HCT116 (cell line): ENCODE results near the gene HPGDS. TPM values are rescaled to one million over a fixed set of nuclear protein-coding genes. Genes with fewer than 3 reads are reported as not detected.

ENCODE experiments used
- ATAC-seq: fragments of 200-7000 bp; cut with Tn5 transposase; 2 replicates; pipeline ENCODE4 v1.9.1; 2020; ENCODE audit warnings: mild to moderate bottlenecking, moderate library complexity
- BruUV-seq: library from RNA; stranded (reverse); fragments of 400-500 nt; replicated peaks from 2 replicates; lab custom pipeline; 2021; lab: Mats Ljungman, UMichigan
- CTCF ChIA-PET: fragments of 300-600 bp; sonication (Branson Sonifier 250); formaldehyde crosslinking; loops from one replicate; lab custom pipeline; 2021; ENCODE audit warnings: antibody characterized with exemption; lab: Charles Lee
- POLR2A ChIA-PET: fragments of 300-600, 350-600 bp; sonication (Branson Sonifier 250); formaldehyde crosslinking; loops from one replicate; lab custom pipeline; 2021; ENCODE audit warnings: antibody characterized with exemption; lab: Charles Lee
- RAD21 ChIA-PET, 2 experiments: fragments of 300-600 bp; sonication (Branson Sonifier 250); formaldehyde crosslinking; loops; one replicate each; lab custom pipeline; 2023; ENCODE audit warnings: low total read pairs in 2 of 2; ENCODE audit not compliant: uncharacterized antibody in 2 of 2, unreplicated experiment in 2 of 2, low non-redundant PET in 1 of 2; lab: Charles Lee
- DNase-seq: peaks from one replicate; pipeline ENCODE4 v3.0.0-alpha.2; 2010; ENCODE audit warnings: low read depth, low spot score
- H2AFZ ChIP-seq: fragments of 200-600 bp; shearing (Covaris generic), sonication (generic); 2 replicates; pipeline ENCODE4 v1.6.1; 2017; ENCODE audit warnings: low read depth, mixed run types, mixed read lengths, antibody characterized with exemption, low read length; ENCODE audit not compliant: poor library complexity, severe bottlenecking
- H3K27ac ChIP-seq: 2 replicates; pipeline ENCODE4 v1.5.1; 2012; ENCODE audit warnings: low read depth, low read length
- H3K27me3 ChIP-seq: fragments of 200-600 bp; sonication (generic); 2 replicates; pipeline ENCODE4 v1.6.1; 2016; ENCODE audit warnings: mixed run types, low read length, mixed read lengths; ENCODE audit not compliant: insufficient read depth
- H3K36me3 ChIP-seq, 2 experiments: fragments of 200-500 bp in 1 of 2; fragments of 200-600 bp in 1 of 2; sonication (Bioruptor generic) in 1 of 2; sonication (generic) in 1 of 2; 2 replicates each; pipeline versions ENCODE4 v1.5.1 to v1.6.1; 2014 to 2016; ENCODE audit warnings: low read length in 2 of 2, inconsistent platforms in 1 of 2, mixed read lengths in 1 of 2, mixed run types in 1 of 2; ENCODE audit not compliant: insufficient read depth in 2 of 2, control insufficient read depth in 1 of 2
- H3K4me1 ChIP-seq, 2 experiments: fragments of 200-600 bp in 1 of 2; sonication (generic) in 1 of 2; 2 replicates each; pipeline versions ENCODE4 v1.5.1 to v1.6.1; 2012 to 2017; ENCODE audit warnings: low read length in 2 of 2, inconsistent platforms in 1 of 2, mild to moderate bottlenecking in 1 of 2, mixed read lengths in 1 of 2, mixed run types in 1 of 2, moderate library complexity in 1 of 2; ENCODE audit not compliant: insufficient read depth in 2 of 2, control insufficient read depth in 1 of 2
- H3K4me2 ChIP-seq: fragments of 200-600 bp; sonication (generic); 2 replicates; pipeline ENCODE4 v1.6.1; 2017; ENCODE audit warnings: mixed run types, low read length, mixed read lengths
- H3K4me3 ChIP-seq, 2 experiments: fragments of 200-600 bp in 1 of 2; sonication (generic) in 1 of 2; replicated peaks in 1 of 2; 2 replicates each; pipeline ENCODE4 v1.5.1; 2011 to 2016; ENCODE audit warnings: low read length in 2 of 2, control low read depth in 1 of 2, low read depth in 1 of 2, mild to moderate bottlenecking in 1 of 2, mixed read lengths in 1 of 2, mixed run types in 1 of 2
- H3K79me2 ChIP-seq: fragments of 200-600 bp; sonication (generic); 2 replicates; pipeline ENCODE4 v1.6.1; 2017; ENCODE audit warnings: mild to moderate bottlenecking, mixed run types, low read length, moderate library complexity, mixed read lengths; ENCODE audit not compliant: insufficient read depth
- H3K9ac ChIP-seq: fragments of 200-600 bp; sonication (generic); 2 replicates; pipeline ENCODE4 v1.6.1; 2016; ENCODE audit warnings: low read length, mixed read lengths
- H3K9me2 ChIP-seq: fragments of 200-600 bp; sonication (generic), shearing (Covaris generic); 2 replicates; pipeline ENCODE4 v1.6.1; 2017; ENCODE audit warnings: mixed run types, mild to moderate bottlenecking, moderate library complexity; ENCODE audit not compliant: insufficient read depth
- H3K9me3 ChIP-seq, 2 experiments: fragments of 200-500 bp in 1 of 2; fragments of 200-600 bp in 1 of 2; sonication (Bioruptor generic) in 1 of 2; sonication (generic) in 1 of 2; 2 replicates each; pipeline ENCODE4 v1.6.1; 2014 to 2017; ENCODE audit warnings: low read length in 2 of 2, mixed read lengths in 2 of 2, inconsistent platforms in 1 of 2, low read depth in 1 of 2, mild to moderate bottlenecking in 1 of 2, mixed run types in 1 of 2, moderate library complexity in 1 of 2; ENCODE audit not compliant: control insufficient read depth in 1 of 2, insufficient read depth in 1 of 2
- H4K20me1 ChIP-seq: fragments of 200-600 bp; sonication (generic), shearing (Covaris generic); 2 replicates; pipeline ENCODE4 v1.6.1; 2017; ENCODE audit warnings: mixed run types, mild to moderate bottlenecking, moderate library complexity; ENCODE audit not compliant: insufficient read depth
- EGR1 ChIP-seq: IDR thresholded peaks from 2 replicates; pipeline ENCODE4 v1.6.1; 2012; ENCODE audit warnings: low read depth
- EZH2 ChIP-seq: fragments of 200-600 bp; sonication (generic); IDR thresholded peaks from 2 replicates; pipeline ENCODE4 v1.6.1; 2017; ENCODE audit warnings: antibody characterized with exemption, mixed run types
- FOSL1 ChIP-seq: IDR thresholded peaks from 2 replicates; pipeline ENCODE4 v1.6.1; 2012; ENCODE audit warnings: low read depth
- POLR2A ChIP-seq: IDR thresholded peaks from 2 replicates; pipeline ENCODE4 v1.7.0; 2011; ENCODE audit warnings: borderline replicate concordance; ENCODE audit not compliant: insufficient read depth, insufficient read length; ENCODE audit errors: extremely low read depth
- POLR2AphosphoS5 ChIP-seq: IDR thresholded peaks from 2 replicates; pipeline ENCODE4 v1.6.1; 2011; ENCODE audit warnings: mild to moderate bottlenecking, low read depth, low read length, moderate library complexity
- RAD21 ChIP-seq: IDR thresholded peaks from 2 replicates; pipeline ENCODE4 v1.6.1; 2012; ENCODE audit warnings: low read depth, mild to moderate bottlenecking
- SIN3A ChIP-seq: IDR thresholded peaks from 2 replicates; pipeline ENCODE4 v1.6.1; 2012; ENCODE audit warnings: low read depth
- TCF7L2 ChIP-seq: IDR thresholded peaks from 2 replicates; pipeline ENCODE4 v1.7.0; 2011; ENCODE audit warnings: borderline replicate concordance, inconsistent platforms; ENCODE audit not compliant: insufficient read depth, insufficient read length; ENCODE audit errors: extremely low read depth
- YY1 ChIP-seq: IDR thresholded peaks from 2 replicates; pipeline ENCODE4 v1.6.1; 2011; ENCODE audit warnings: low read length, low read depth, moderate library complexity, mild to moderate bottlenecking; ENCODE audit not compliant: insufficient replicate concordance; ENCODE audit errors: extremely low read depth
- ZBTB33 ChIP-seq: IDR thresholded peaks from 2 replicates; pipeline ENCODE4 v1.6.1; 2011; ENCODE audit warnings: mild to moderate bottlenecking, low read length, moderate library complexity; ENCODE audit not compliant: insufficient replicate concordance; ENCODE audit errors: extremely low read depth
- intact Hi-C: fragments of 100-400 bp; cut with micrococcal nuclease; formaldehyde crosslinking; loops from 2 replicates; pipeline ENCODE4 v1.10.0; 2022
- total RNA-seq: library from RNA; stranded (reverse); gene quantifications from one replicate; pipeline ENCODE4 v1.2.1, GENCODE V29; 2021; ENCODE audit not compliant: unreplicated experiment
- TF ChIP-seq, protein P1 (sequence below): IDR thresholded peaks from 2 replicates; pipeline ENCODE4 v1.6.1; 2012; ENCODE audit warnings: low read depth
- TF ChIP-seq, protein P2 (sequence below): IDR thresholded peaks from 2 replicates; pipeline ENCODE4 v1.6.1; 2012
- TF ChIP-seq, protein P3 (sequence below), 3 experiments: fragments of 200-600 bp in 1 of 3; sonication (generic) in 1 of 3; IDR thresholded peaks in 2 of 3; conservative IDR thresholded peaks in 1 of 3; 2 replicates each; pipeline ENCODE4 v1.5.1; 2012 to 2017; ENCODE audit warnings: low read depth in 2 of 3, low read length in 2 of 3, antibody characterized with exemption in 1 of 3, borderline replicate concordance in 1 of 3, control low read depth in 1 of 3, mild to moderate bottlenecking in 1 of 3, mixed read lengths in 1 of 3, mixed run types in 1 of 3, moderate library complexity in 1 of 3; ENCODE audit not compliant: insufficient read depth in 1 of 3

HPGDS gene
- total RNA-seq, 1 experiment from 2014 or later = not detected

DNA sequence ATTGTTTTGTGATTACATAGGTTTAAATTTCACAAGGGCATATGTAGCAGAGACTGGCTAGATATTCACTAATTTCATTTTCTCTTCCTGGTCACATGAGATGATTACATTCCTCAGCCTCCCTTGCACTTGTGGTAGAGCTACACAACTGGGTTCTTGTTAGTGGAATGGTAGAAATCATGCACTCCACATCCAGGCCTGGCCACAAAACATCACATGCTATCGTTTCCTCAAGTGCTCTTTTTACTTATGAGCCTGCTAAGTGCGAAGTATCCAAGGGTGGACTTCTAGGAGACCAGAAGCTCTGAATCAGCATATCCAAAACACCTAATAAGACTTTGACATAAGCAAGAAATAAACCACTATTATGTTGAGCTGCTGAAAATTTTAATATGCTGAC lies 26.4 kb upstream of the HPGDS start:
- DNase-seq (no peak), ATAC-seq (no peak)
- no peaks in the 10 kb centered on the region for H4K20me1 ChIP-seq
- ChIA-PET POLR2A (no interaction called here), RAD21 (no interaction called here), CTCF (no interaction called here)
- no peaks in the 10 kb centered on the region for H3K79me2 ChIP-seq
- H2AFZ ChIP-seq = no peak overlapping the region
- no peak overlapping the region for H3K4me2 ChIP-seq
- H3K9ac ChIP-seq = no peak overlapping the region
- TF ChIP-seq, protein P1, sequence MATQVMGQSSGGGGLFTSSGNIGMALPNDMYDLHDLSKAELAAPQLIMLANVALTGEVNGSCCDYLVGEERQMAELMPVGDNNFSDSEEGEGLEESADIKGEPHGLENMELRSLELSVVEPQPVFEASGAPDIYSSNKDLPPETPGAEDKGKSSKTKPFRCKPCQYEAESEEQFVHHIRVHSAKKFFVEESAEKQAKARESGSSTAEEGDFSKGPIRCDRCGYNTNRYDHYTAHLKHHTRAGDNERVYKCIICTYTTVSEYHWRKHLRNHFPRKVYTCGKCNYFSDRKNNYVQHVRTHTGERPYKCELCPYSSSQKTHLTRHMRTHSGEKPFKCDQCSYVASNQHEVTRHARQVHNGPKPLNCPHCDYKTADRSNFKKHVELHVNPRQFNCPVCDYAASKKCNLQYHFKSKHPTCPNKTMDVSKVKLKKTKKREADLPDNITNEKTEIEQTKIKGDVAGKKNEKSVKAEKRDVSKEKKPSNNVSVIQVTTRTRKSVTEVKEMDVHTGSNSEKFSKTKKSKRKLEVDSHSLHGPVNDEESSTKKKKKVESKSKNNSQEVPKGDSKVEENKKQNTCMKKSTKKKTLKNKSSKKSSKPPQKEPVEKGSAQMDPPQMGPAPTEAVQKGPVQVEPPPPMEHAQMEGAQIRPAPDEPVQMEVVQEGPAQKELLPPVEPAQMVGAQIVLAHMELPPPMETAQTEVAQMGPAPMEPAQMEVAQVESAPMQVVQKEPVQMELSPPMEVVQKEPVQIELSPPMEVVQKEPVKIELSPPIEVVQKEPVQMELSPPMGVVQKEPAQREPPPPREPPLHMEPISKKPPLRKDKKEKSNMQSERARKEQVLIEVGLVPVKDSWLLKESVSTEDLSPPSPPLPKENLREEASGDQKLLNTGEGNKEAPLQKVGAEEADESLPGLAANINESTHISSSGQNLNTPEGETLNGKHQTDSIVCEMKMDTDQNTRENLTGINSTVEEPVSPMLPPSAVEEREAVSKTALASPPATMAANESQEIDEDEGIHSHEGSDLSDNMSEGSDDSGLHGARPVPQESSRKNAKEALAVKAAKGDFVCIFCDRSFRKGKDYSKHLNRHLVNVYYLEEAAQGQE = no peak
- no peaks in the 10 kb centered on the region for H3K9me3 ChIP-seq
- intact Hi-C loops = no loop called here
- no peaks in the 10 kb centered on the region for H3K9me2 ChIP-seq
- no peaks in the 10 kb centered on the region for H3K4me1 ChIP-seq
- no peak overlapping the region for H3K27ac ChIP-seq
- no peaks in the 10 kb centered on the region for H3K27me3 ChIP-seq
- no peaks in the 10 kb centered on the region for H3K36me3 ChIP-seq
- BruUV-seq = no TSS peak
- no peak overlapping the region for H3K4me3 ChIP-seq

- intact Hi-C loops = no loop called here
- no peak overlapping the region for H2AFZ ChIP-seq
- POLR2A ChIA-PET = no interaction called here
- H3K9ac ChIP-seq = no peak overlapping the region
- CTCF ChIA-PET = no interaction called here
- ATAC-seq = no peak
- H3K4me1 ChIP-seq = no peaks in the 10 kb centered on the region
- H3K9me3 ChIP-seq = no peaks in the 10 kb centered on the region
- RAD21 ChIA-PET = no interaction called here
- no peaks in the 10 kb centered on the region for H3K36me3 ChIP-seq
- no peaks in the 10 kb centered on the region for H4K20me1 ChIP-seq
- DNase-seq = no peak
- H3K4me2 ChIP-seq = no peak overlapping the region
- no peak overlapping the region for H3K4me3 ChIP-seq
- H3K9me2 ChIP-seq = no peaks in the 10 kb centered on the region
- no peaks in the 10 kb centered on the region for H3K79me2 ChIP-seq
- no TSS peak for BruUV-seq
- no peak overlapping the region for H3K27ac ChIP-seq
- no peaks in the 10 kb centered on the region for H3K27me3 ChIP-seq
- no peak for TF ChIP-seq YY1
- no peak for TF ChIP-seq EGR1
- TF ChIP-seq SIN3A = no peak
- no peak for TF ChIP-seq TCF7L2
- TF ChIP-seq, protein P2, sequence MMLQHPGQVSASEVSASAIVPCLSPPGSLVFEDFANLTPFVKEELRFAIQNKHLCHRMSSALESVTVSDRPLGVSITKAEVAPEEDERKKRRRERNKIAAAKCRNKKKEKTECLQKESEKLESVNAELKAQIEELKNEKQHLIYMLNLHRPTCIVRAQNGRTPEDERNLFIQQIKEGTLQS = no peak
- TF ChIP-seq, protein P3, sequence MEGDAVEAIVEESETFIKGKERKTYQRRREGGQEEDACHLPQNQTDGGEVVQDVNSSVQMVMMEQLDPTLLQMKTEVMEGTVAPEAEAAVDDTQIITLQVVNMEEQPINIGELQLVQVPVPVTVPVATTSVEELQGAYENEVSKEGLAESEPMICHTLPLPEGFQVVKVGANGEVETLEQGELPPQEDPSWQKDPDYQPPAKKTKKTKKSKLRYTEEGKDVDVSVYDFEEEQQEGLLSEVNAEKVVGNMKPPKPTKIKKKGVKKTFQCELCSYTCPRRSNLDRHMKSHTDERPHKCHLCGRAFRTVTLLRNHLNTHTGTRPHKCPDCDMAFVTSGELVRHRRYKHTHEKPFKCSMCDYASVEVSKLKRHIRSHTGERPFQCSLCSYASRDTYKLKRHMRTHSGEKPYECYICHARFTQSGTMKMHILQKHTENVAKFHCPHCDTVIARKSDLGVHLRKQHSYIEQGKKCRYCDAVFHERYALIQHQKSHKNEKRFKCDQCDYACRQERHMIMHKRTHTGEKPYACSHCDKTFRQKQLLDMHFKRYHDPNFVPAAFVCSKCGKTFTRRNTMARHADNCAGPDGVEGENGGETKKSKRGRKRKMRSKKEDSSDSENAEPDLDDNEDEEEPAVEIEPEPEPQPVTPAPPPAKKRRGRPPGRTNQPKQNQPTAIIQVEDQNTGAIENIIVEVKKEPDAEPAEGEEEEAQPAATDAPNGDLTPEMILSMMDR (IDR thresholded peaks at IDR 0.05 in 2 of 3, conservative IDR thresholded peaks at IDR 0.05 in 1 of 3; ENCODE audit: borderline replicate concordance in 1 of 3, insufficient read depth in 1 of 3, low read depth in 2 of 3, low read length in 2 of 3) = no peak
- no peak for TF ChIP-seq EZH2
- TF ChIP-seq RAD21 = no peak
- no peak for TF ChIP-seq ZBTB33
- no peak for TF ChIP-seq POLR2AphosphoS5
- TF ChIP-seq FOSL1 = no peak
- no peak for TF ChIP-seq POLR2A
These were observed 25.8 kb upstream of the HPGDS start for GRCh38 chr4:94368459-94368858.
